T-helper 17 cell (primary cell): ENCODE data around the gene RBM10. TPM values are rescaled to one million over a fixed set of nuclear protein-coding genes. Genes with fewer than 3 reads are reported as not detected.
"Not testable (repeated sequence)": the region's sequence is repeated elsewhere in the genome, so short reads cannot be mapped to it uniquely, and the experiment has no call there.

Experiments used
- ATAC-seq: fragments of 150-1000 bp; cut with Tn5 transposase; 2 replicates; pipeline ENCODE4 v1.10.0; 2021; ENCODE audit warnings: mild to moderate bottlenecking, moderate library complexity
- DNase-seq, 3 donors: peaks; one replicate each; pipeline versions ENCODE4 v3.0.0 to v3.0.0-alpha.2; 2020 to 2021
- H3K9me3 ChIP-seq: one replicate; pipeline ENCODE4 v1.7.0; 2013; ENCODE audit warnings: low read length, mild to moderate bottlenecking; ENCODE audit not compliant: control insufficient read depth, poor library complexity, severe bottlenecking
- H3K27ac Mint-ChIP-seq: one replicate; pipeline ENCODE4 v1.8.0; 2022; ENCODE audit warnings: mild to moderate bottlenecking, moderate library complexity, mixed read lengths
- H3K27me3 Mint-ChIP-seq: one replicate; pipeline ENCODE4 v1.8.0; 2022; ENCODE audit warnings: mixed read lengths
- H3K36me3 Mint-ChIP-seq: one replicate; pipeline ENCODE4 v1.8.0; 2022; ENCODE audit warnings: low read depth, mixed read lengths
- H3K4me1 Mint-ChIP-seq: one replicate; pipeline ENCODE4 v1.8.0; 2022; ENCODE audit warnings: mild to moderate bottlenecking, mixed read lengths
- H3K4me3 Mint-ChIP-seq: one replicate; pipeline ENCODE4 v1.8.0; 2022; ENCODE audit warnings: mild to moderate bottlenecking, moderate library complexity, mixed read lengths
- total RNA-seq, 4 donors: library from RNA in 2 of 4; stranded (reverse) in 2 of 4; gene quantifications; one replicate each; pipeline ENCODE4 v1.2.3 and lab custom pipeline; 2022 to 2026

Gene RBM10, protein sequence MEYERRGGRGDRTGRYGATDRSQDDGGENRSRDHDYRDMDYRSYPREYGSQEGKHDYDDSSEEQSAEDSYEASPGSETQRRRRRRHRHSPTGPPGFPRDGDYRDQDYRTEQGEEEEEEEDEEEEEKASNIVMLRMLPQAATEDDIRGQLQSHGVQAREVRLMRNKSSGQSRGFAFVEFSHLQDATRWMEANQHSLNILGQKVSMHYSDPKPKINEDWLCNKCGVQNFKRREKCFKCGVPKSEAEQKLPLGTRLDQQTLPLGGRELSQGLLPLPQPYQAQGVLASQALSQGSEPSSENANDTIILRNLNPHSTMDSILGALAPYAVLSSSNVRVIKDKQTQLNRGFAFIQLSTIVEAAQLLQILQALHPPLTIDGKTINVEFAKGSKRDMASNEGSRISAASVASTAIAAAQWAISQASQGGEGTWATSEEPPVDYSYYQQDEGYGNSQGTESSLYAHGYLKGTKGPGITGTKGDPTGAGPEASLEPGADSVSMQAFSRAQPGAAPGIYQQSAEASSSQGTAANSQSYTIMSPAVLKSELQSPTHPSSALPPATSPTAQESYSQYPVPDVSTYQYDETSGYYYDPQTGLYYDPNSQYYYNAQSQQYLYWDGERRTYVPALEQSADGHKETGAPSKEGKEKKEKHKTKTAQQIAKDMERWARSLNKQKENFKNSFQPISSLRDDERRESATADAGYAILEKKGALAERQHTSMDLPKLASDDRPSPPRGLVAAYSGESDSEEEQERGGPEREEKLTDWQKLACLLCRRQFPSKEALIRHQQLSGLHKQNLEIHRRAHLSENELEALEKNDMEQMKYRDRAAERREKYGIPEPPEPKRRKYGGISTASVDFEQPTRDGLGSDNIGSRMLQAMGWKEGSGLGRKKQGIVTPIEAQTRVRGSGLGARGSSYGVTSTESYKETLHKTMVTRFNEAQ
- total RNA-seq (10 to 100 TPM; 33.0 to 36.5 TPM), total RNA-seq (lab: John Stamatoyannopoulos, UW) (77.9 to 121 reads per million in 2 donors)

DNA sequence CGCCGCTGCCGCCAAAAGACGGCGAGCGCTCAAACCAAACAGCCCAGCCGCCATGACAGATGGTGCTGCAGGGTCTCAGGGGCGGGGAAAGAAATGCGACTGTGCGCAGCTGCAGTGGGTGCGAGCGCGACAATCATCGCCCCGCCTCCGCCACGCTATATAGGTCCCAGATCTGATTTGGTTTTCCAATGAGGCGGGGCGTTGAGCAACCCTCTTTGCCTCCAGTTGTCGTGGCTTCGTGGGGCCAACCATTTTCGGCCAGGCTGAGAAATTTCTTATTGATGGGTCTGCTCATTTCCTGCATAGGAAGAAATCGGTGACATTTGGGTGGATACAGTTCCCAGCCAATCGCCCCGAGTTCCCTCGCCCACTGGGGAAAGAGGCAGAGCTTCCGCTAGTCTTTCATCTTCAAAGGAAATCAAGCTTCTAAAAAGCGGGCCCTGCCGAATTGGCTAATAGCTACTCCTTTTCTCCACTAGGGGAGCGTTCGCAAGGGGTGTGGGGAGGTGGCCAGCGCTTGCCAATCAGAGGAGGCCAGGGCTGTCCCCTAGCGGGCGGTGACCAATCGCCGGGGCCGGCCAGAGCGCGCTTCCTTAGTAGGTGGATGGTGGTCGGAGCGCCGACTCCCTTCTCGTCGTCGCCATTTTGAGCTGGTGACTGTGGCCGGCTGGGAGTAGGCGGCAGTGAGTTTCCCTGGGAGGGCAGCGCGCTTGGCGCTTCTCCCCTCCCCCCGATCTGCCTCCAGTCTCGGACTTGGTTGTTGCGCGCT is at the start of gene RBM10, which contains the start of gene NDUFB11:
Gene RBM10 (plus strand): TSS at position 596 of the 769 bp plus-strand sequence. CDS start 2,261 bp downstream, outside the sequence.
Gene NDUFB11 (minus strand): TSS at position 77 of the 769 bp plus-strand sequence. CDS start 23 bp downstream, at position 54.
- H3K36me3 Mint-ChIP-seq: peaks cover 7% of the 10 kb centered on the region
- H3K4me1 Mint-ChIP-seq: peaks cover 28% of the 10 kb centered on the region
- H3K4me3 Mint-ChIP-seq: peak within 1 kb of the TSS; percentile 98
- H3K27me3 Mint-ChIP-seq: no peaks in the 10 kb centered on the region
- peak within 1 kb of the TSS; percentile 99 for H3K27ac Mint-ChIP-seq
- no peaks in the 10 kb centered on the region for H3K9me3 ChIP-seq
- DNase-seq (peak; percentile 75 to 84 (median 79)), ATAC-seq (peak; percentile 91)

DNA sequence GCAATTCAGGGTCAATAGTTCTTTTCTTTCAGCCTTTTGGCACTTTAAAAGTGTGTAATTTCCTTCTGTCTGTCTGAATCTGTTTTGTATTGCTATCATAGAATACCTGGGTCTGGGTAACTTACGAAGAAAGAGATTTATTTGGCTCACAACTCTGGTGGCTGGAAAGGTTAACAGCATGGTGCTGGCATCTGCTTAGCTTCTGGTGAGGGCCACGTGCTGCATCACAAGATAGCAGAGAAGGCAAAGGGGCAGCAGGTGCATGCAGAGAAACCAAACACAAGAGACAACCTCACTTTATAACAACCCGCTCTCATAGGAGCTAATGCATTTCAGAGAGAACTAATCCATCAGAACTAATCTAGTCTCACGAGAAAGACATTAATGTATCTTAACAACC is 48.0 kb upstream of the RBM10 start:
- ATAC-seq (no peak), DNase-seq (no peak)
- H3K9me3 ChIP-seq: no peaks in the 10 kb centered on the region
- no peaks in the 10 kb centered on the region for H3K36me3 Mint-ChIP-seq
- H3K4me3 Mint-ChIP-seq: no peak overlapping the region
- peaks cover 4% of the 10 kb centered on the region for H3K27me3 Mint-ChIP-seq
- no peaks in the 10 kb centered on the region for H3K4me1 Mint-ChIP-seq
- no peak overlapping the region for H3K27ac Mint-ChIP-seq

DNA sequence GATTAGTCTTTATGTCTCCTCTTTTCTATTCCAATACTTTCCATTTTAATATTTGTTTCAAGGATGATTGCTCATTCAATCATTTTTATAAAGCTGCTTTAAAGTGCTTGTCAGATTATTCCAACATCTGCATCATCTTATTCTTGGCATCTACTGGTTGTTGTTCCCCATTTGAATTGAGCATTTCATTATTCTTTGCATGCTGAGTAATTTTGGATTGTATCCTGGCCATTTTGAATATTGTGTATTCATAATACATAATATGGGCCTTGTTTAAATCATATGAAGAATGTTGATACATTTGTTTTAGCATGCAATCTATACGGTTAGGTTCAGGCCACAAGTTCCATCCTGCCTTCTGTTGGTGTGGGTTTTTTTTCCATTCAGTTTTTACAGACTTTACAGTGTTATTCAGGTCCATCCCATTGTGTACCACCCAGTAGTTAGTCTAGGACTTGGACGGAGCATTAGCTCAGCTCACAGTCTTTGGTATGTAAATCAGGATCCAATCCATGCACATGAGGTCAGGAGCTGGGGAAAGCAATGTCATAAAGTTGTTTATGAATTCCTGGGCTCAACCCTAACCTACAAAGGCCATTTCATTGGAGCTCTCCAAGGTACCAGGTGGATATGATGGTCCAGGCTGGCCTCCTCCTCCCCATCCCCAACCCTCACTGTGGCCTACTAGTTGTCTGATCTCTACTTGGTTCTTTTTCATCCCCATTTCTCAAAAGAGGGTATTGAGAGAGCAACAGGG is 46.5 kb upstream of the RBM10 start:
- Mint-ChIP-seq H3K36me3 (no peaks in the 10 kb centered on the region), H3K27ac (no peak overlapping the region), H3K27me3 (peaks cover 4% of the 10 kb centered on the region), H3K4me3 (no peak overlapping the region), H3K4me1 (no peaks in the 10 kb centered on the region)
- no peak for ATAC-seq
- H3K9me3 ChIP-seq: no peaks in the 10 kb centered on the region
- no peak for DNase-seq

DNA sequence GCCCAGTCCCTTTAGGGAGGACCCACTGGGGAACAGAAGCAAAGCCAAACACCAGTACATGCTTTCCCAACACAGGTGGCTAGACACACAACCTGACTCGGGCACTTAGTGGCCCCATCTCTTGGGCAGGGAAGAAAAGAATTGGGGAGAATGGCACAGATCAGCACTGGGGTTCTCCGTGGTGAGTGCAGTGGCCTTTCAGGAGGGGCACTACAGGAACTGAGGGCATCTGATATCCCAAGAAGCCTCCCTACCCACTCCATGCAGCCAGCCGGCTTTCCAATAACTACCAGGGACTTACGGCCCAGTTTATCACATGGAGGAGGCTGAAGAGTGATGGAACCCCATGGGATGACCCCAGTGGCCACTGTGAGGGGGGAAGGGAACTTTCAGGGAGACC is 43.8 kb upstream of the RBM10 start:
- H3K4me3 Mint-ChIP-seq: no peak overlapping the region
- DNase-seq: no peak
- peaks cover 4% of the 10 kb centered on the region for H3K27me3 Mint-ChIP-seq
- H3K9me3 ChIP-seq: no peaks in the 10 kb centered on the region
- H3K27ac Mint-ChIP-seq: no peak overlapping the region
- no peaks in the 10 kb centered on the region for H3K4me1 Mint-ChIP-seq
- H3K36me3 Mint-ChIP-seq: no peaks in the 10 kb centered on the region
- ATAC-seq: no peak

DNA sequence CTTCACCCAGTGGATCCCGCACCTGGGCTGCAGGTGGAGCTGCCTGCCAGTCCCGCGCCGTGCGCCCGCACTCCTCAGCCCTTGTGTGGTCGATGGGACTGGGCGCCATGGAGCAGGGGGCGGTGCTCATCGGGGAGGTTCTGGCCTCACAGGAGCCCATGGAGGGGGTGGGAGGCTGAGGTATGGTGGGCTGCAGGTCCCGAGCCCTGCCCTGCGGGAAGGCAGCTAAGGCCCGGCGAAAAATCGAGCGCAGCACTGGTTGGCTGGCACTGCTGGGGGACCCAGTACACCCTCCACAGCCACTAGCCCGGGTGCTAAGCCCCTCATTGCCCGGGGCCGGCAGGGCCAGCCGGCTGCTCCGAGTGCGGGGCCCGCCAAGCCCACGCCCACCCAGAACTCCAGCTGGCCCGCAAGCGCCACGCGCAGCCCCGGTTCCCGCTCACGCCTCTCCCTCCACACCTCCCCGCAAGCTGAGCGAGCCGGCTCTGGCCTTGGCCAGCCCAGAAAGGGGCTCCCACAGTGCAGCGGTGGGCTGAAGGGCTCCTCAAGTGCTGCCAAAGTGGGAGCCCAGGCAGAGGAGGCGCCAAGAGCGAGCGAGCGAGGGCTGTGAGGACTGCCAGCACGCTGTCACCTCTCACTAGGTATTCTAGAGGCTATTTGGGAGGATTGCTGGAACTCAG is 33.9 kb upstream of the RBM10 start:
- not testable (repeated sequence) for H3K36me3 Mint-ChIP-seq, H3K27ac Mint-ChIP-seq, H3K4me3 Mint-ChIP-seq, H3K27me3 Mint-ChIP-seq, H3K4me1 Mint-ChIP-seq, DNase-seq, ATAC-seq, H3K9me3 ChIP-seq

DNA sequence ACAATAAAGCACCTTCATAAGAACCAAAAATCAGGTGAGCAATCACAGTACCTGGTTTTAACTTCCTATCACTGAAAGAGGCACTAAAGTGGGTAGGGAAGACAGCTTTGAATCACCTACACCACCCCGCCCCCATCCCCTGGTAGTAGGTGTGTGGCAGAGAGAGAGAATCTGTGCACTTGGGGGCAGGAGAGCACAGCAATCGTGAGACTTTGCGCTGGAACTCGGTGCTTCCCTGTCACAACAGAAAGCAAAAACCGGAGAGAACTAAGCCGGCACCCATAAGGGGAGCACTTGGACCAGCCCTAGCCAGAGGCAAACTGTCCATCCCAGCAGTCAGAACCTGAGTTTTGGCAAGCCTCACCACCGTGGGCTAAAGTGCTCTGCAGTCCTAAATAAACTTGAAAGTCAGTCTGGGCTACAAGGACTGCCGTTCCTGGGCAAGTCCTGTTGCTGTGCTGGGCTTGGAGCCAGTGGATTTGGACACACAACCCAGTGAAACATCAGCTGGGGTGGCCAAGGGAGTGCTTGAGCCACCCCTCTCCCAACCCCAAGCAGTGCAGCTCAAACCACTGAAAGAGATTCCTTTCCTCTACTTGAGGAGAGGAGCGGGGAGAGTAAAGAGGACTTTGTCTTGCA is 32.6 kb upstream of the RBM10 start:
- no peaks in the 10 kb centered on the region for H3K27me3 Mint-ChIP-seq

DNA sequence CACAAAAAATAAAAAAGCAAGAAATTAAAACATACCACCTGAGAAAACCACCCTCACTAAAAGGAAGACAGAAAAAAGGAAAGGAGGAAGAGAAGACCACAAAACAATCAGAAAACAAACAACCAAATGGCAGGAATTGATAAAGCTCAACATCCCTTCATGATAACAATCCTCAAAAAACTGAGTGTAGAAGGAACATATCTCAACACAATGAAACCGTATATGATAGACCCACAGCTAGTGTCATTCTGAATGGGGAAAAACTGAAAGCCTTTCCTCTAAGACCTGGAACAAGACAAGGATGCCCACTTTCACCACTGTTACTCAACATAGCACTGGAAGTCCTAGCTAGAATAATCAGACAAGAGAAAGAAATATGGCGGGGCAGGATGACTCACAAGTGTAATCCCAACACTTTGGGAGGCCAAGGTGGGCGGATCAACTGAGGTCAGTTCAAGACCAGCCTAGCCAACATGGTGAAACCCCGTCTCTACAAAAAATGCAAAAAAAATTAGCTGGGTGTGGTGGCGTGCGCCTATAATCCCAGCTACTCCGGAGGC is 28.4 kb upstream of the RBM10 start:
- not testable (repeated sequence) for H3K9me3 ChIP-seq, H3K4me1 Mint-ChIP-seq, DNase-seq, H3K27me3 Mint-ChIP-seq, H3K36me3 Mint-ChIP-seq, H3K27ac Mint-ChIP-seq, ATAC-seq, H3K4me3 Mint-ChIP-seq

More for the DNA sequence above, 32.6 kb upstream of the RBM10 start:
- ATAC-seq (no peak), DNase-seq (no peak)
- H3K4me1 Mint-ChIP-seq: no peaks in the 10 kb centered on the region
- no peak overlapping the region for H3K4me3 Mint-ChIP-seq
- no peaks in the 10 kb centered on the region for H3K36me3 Mint-ChIP-seq
- no peaks in the 10 kb centered on the region for H3K9me3 ChIP-seq
- no peak overlapping the region for H3K27ac Mint-ChIP-seq

DNA sequence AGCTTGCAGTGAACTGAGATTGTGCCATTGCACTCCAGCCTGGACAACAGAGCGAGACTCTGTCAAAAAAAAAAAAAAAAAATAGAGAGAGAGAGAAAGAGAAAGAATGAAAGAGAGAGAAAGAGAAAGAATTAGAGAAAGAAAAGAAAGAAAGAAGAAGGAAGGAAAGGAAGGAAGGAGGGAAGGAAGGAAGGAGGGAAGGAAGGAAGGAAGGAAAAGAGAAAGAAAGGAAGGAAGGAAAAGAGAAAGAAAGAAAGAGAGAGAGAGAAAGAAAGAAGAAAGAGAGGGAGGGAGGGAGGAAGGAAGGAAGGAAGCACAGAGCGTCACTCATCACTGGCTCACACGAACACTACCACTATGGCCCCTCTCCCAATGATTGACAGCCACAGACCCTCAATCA is 20.6 kb upstream of the RBM10 start:
- not testable (repeated sequence) for H3K27me3 Mint-ChIP-seq, H3K4me1 Mint-ChIP-seq, ATAC-seq, H3K4me3 Mint-ChIP-seq, H3K36me3 Mint-ChIP-seq, H3K27ac Mint-ChIP-seq, H3K9me3 ChIP-seq, DNase-seq

DNA sequence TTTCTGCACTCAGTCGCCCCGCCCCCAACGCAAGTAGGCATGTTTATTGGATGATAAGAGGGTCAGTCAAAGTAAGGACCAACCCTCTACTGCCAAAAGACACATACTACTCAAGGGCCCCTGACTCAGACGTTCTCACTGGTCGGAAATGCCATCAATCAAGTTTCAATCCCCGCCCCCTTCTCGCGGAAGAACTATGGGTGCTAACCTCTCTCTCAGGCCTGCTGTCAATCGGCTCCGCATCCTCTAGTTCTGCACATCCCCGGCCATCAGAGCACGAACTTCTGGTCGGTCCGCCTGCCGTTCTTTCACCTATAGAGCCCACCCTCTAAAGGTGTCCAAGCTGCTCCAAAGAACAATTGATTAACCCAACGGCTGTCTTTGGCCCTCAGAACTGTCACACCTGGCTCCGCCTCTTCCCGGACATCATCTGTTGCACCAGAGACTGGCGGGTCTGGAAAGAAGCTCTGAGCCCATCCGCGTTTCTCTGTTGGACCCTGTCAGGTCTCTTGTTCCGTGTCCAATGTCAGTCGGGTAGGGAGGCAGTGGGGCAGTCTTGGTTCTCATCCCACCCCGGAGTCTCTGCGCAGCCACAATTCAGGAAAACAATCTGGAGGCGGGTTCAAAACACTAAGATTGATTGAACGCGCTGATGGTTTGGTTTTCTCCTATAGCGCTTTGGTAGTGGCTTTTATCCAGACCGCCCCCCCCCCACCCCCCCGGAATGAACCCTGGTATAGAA is 15.7 kb upstream of the RBM10 start:
- peak overlapping the region; percentile 88 for H3K27ac Mint-ChIP-seq
- peak overlapping the region; percentile 91 for H3K4me3 Mint-ChIP-seq
- ATAC-seq (peak; percentile 98), DNase-seq (peak; percentile 66 to 81 (median 79))
- H3K27me3 Mint-ChIP-seq: no peaks in the 10 kb centered on the region
- H3K4me1 Mint-ChIP-seq: no peaks in the 10 kb centered on the region
- H3K9me3 ChIP-seq: no peaks in the 10 kb centered on the region
- H3K36me3 Mint-ChIP-seq: no peaks in the 10 kb centered on the region

DNA sequence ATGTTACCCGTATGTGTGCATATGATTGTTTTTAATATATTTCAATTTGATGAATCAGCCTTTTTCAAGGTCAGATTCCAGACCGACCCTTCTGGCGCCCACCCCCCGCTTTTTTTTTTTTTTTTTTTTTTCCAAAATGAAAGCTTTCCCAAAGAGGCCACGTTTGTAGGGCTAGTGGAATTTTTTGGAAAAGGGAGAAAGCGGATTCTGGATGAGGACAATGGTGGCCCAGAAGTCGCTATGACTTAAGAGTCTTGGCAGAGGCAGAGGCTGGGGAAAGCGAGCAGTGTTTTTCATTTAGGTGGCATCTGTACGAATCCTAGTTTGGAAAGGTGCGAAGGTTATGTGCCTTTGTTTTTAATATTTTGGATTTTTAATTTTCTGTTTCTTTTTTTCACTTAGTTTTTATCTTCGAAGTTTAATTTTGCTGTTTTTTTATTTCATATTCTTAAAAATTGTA is 15.1 kb upstream of the RBM10 start:
- no peak for DNase-seq
- H3K4me3 Mint-ChIP-seq: no peak overlapping the region
- ATAC-seq: no peak
- no peaks in the 10 kb centered on the region for H3K4me1 Mint-ChIP-seq
- H3K9me3 ChIP-seq: no peaks in the 10 kb centered on the region
- H3K27ac Mint-ChIP-seq: peak overlapping the region; percentile 88
- H3K27me3 Mint-ChIP-seq: no peaks in the 10 kb centered on the region
- no peaks in the 10 kb centered on the region for H3K36me3 Mint-ChIP-seq

DNA sequence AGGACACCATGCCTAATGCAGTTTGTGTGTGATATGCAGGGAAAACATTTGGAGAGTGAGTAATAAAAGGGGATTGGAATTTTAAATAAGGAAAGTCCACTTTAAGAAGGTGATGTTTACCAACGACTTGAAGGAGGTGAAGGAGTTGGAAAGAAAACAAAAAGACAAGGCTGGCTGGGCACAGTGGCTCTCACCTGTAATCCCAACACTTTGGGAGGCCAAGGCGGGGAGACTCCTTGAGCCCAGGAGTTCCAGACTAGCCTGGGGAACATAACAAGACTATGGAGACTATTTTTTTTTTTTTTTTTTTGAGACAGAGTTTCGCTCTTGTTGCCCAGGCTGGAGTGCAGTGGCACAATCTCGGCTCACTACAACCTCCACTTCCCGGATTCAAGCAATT is 11.5 kb upstream of the RBM10 start:
- Mint-ChIP-seq H3K4me3 (no peak overlapping the region), H3K36me3 (no peaks in the 10 kb centered on the region), H3K27me3 (no peaks in the 10 kb centered on the region), H3K4me1 (no peaks in the 10 kb centered on the region), H3K27ac (no peak overlapping the region)
- H3K9me3 ChIP-seq: no peaks in the 10 kb centered on the region
- no peak for DNase-seq
- no peak for ATAC-seq
